NCI-H1694 (cell line): ENCODE results near the gene HSFX4.
"Not testable (repeated sequence)": the region's sequence is repeated elsewhere in the genome, so short reads cannot be mapped to it uniquely, and the experiment has no call there.

Source experiments
- DNase-seq: peaks from one replicate; lab custom pipeline; 2025; lab: John Stamatoyannopoulos, UW

Gene HSFX4

DNA sequence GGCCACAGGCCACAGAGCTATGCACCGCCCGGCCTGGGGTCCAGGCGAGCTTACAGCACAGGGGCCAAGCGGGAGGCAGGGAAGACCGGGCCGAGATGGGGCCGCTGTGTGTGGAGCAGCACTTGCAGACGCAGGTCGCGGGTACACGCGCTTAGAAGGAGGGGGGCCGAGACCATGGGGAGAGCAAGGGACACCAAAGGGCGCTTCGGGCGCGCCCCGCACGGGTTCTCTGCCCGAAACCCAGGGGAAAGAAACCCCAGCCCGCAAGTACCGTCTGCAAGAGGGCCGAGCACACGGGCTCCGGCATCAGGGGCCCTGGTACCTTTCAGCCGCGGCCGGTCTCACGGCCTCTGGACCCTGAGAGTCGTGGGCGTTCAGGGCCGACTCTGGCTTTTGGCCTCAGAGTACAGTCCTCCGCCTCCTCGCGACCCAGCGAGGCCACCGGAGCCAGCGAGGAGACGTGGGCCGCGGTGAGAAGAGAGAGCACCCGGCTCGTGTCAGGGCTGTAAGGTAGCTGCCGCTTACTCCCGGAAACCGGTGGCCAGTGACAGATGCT, 8.6 kb downstream of the HSFX4 start:
- no peak for DNase-seq

DNA sequence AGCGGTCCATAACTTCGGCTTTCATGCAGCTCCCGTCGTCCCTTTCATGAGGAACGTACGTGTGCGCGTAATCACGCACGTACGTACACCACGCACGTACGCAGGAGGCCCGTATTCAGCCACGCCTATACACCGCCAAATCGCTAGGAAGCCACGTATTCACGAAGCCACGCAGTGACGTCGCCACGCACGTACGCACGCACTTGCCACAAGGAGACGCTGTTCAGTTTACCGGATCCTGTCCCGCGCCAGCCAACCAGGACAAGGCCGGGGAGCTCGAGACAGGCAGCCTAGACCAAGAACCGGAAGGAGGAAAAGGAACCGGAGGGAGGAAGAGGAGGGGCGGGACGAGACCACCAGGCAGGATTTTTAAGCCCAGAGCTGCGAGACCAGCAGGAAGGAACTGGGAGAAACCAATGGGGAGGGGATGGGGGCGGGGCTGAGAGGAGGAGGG, 9.1 kb downstream of the HSFX4 start, which contains the start of gene EOLA2:
Gene EOLA2 (minus strand): TSS at position 65 of the 454 bp plus-strand sequence. CDS start 4,617 bp downstream, outside the sequence.
- peak; percentile 97 for DNase-seq

DNA sequence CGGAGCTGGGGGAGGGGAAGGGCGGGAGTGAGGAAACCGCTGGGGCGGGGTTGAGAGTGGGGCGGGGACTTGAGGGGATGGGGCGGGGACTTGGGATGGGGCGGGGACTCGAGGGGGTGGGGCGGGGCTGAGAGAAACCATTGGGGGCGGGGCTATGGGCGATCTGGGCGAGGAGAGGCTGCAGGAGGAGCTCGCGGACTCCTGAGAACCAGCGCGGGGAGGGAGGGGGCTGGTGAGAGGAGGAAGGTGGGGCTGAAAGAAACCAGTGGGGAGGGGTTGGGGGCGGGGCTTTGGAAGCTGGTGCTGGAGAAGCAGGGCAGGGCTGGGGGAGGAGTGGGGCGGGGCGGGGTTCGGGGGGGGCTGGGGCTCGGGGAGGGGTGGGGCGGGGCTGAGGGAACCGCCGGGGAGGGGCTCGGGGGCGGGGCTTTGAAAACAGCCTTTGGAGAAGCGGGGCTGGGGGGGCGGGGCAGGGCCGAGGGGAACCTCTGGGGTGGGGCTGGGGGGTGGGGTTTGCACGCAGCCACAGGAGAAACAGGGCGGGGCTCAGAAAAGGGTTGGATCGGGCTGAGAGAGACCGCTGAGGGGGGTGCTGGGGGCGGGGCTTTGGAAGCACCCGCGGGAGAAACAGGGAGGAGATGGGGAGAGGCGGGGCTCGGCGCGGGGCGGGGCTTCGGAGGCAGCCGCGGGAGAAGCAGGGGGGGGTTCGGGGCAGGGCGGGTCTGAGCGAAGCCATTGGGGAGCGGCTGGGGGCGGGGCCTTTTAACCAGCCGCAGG, 9.7 kb downstream of the HSFX4 start:
- peak; percentile 94 for DNase-seq

DNA sequence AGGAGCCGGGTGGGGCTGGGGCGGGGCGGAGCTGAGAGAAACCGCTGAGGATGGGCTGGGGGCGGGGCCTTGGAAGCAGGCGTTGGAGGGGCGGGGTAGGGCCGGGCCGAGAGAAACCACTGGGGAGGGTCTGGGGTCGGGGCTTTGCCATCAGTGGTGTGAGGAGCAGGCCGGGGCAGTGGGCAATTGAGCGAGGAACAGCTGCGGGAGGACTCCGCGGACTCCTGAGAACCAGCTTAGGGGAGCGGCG, 10.2 kb downstream of the HSFX4 start:
- DNase-seq, result no peak

DNA sequence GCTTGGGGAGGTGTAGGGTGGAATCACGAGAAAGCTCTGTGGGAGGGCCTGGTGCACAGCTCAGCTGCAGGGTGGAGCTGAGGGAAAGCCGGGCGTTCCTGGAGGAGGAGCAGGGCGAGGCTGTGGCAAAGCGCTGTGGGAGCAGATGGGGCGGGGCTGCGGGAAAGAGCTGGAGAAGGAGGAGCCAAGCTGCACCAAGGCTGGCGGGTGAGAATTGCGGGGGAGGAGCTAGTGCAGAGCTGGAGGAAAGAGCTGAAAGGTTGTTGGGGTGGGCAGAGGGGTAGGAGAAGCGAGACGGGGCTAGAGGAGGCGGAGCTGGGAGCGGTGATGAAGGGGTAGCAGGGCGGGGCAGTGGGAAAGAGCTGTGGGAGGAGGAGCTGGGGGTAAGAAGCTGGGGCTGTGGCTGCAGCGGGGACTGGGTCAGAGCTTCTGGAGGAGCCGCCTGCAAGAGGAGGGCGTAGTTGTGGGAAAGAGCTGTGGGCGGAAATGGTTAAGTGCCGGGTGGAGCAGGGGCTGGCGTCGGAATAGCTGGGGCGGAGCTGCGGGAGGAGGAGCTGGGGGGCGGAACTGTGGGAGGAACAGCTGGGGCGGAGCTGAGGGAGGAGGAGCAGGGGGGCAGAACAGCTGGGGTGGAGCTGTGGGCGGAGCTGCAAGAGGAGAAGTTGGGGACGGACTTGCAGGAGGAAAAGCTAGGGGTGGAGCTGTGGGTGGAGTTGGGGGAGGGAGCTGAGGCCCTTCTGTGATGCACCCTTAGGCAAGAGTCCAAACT, 10.7 kb downstream of the HSFX4 start:
- DNase-seq, result peak; percentile 93

DNA sequence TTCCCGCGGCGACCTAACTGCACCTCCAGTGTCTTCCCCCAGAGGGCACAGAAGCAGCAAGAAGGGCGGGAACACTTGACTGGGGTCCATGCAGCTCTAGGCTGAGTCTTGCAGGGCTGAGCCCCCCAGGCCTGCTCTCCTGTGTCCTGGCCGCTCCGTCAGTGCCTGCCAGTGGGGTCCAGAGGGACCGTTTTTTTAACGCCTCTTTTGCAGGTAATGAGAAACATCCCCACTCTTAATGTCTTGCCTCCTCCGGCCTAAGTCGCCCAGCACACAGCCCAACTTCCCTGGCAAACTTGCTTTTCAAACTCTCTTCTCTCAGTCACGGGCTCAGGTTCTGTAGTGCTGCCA, 11.3 kb downstream of the HSFX4 start:
- DNase-seq, result not testable (repeated sequence)

DNA sequence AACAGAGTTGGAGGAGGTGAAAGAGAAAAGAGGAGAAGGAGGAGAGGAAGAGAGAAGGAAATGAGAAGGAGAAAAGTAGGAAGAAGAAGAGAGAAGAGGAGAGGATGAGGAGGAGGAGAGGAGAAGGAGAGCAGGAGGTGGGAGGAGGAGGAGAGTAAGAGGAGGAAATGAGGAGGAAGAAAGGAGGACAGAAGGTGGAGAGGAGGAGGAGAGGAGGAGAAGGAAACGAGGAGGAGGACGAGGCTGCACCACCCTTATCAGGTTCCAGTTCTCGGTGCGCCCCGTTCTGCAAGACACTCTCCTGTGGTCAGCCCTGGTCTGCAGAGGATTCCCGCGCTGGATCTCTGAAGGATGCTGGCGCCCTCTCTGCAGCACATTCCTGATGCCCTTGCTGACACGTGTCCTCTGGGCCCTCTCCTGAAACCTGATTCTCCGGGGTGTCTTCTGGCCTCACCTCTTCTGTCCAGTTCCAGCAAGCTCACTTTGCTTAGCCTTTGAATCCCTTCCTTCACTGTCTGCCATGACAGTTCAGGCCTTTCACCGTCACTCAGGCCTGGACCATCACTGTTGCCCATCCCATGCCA, 15.8 kb downstream of the HSFX4 start:
- not testable (repeated sequence) for DNase-seq

DNA sequence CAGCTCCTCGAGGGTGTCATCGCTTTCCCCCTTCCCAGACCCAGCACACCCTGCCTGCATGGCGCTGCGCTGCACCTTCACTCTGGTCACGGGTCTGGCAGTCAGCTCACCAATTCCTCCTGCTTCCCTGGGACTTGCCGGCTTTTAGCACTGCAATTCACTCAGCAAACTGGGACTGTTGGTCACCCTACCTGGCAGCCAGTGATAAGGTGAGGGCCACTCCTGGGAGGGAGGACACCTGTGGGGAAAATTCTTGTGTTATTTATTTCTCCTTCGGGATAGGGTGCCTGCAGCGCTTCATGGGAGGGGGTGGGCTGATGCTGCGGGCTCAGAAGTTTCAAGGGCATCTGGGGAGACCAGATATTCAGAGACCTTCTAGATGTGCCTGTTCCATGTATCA, 16.4 kb downstream of the HSFX4 start:
- not testable (repeated sequence) for DNase-seq

DNA sequence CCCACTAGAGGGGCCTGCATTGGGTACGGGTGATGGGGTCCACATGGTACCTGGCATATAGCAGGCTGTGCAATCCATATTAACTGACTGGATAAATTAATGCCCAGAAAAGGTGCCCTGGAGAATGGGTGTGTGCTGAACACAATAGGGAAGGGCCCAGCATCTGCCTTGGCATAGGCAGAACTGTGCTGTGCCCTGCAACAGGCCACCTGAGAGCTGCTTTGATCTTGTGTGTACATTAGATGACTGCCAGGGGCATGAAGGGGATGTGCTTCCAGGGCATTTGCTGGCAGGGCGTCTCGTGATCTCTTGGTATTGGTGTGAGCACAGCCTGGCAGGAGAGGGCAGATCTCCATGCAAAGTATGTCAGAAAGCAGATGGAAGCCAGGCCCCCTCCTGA, 17.6 kb downstream of the HSFX4 start:
- DNase-seq, result not testable (repeated sequence)

DNA sequence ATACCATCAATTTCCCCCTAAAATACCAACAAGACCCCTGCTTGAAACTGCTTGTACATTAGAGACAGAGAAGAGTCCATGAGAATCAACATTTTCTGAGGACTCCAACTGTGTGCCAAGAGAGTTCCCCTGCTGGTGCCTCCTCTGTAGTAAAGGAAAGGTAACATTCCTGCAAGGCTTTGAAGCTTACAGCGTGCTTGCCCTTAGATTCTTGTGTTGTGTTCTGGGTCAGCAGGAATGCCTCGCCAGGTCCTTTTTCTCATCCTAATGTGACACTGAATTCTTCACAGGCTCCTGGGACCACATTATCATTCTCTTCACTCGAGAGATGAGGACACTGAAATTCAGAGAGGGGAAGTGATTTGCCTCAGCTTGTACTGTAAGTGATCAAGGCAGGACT, 18.6 kb downstream of the HSFX4 start:
- DNase-seq, result no peak

DNA sequence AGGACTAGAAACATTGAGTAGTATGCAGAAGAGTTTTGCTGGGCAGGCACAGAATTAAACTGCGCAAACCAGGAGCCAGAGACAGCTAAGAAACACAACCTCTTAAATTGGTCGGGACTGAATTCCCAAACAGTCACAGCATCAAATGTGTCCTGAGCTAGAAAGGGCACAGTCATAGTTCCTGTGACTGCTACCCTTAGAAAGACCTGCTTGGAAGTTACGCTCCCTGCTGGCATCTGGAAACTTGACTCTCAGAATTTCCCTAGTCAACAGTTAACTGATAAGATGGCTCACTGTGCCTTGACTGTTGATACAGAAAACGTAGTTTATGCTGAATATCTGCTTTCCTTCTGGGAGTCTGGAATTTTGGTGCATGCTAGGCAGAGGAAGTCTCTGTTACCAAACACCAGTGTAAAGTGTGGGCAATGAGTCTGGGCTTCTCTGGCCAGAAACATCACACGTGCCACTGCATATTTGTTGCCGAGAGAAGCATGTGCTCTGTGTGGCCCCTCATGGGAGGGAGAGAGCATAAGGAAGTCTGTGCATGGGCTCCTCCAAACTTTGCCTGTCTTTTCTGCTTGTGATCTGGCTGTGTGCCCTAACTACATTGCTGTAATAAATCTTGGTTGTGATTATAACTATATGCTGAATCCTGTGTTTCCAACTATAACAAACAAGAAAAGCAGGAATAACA, 20.5 kb downstream of the HSFX4 start:
- DNase-seq, result no peak

DNA sequence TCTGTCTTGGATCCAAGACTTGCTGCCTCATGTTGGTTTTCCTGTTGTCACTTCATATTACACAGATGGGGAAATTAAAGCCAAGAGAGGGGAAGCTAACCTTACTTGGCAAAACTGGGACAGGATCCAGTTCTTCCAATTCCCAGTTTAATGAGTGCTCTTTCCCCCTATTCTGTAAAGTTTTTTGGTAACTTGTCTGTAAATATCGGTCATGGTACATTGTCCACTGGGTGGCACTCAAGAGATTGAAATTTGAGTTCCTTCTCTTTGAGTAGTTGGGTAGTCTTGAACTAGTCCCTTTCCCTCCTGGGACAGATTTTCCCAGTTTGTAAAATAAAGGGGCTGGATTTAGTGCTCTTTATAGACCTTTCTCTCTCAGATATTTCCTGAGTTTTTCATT, 21.3 kb downstream of the HSFX4 start:
- peak; percentile 18 for DNase-seq

DNA sequence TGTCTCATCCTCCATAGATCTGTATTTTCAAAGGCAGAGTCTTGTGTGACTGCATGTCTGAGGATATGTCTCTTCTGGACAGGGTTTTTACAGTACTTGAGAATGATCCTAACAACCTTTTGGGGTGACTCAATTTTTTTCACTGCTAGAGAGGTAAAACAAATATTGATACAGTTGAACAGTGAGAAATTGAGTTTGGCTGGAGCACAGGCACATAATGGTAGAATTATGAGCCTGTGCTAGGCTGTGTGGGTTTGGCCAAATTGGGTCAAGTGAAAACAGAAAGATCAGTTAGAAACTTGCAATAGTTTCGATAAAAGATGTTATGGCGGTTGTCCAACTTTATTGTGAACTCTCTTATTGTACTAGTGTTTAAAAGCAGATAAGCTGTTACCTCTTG, 32.2 kb downstream of the HSFX4 start:
- DNase-seq, result no peak

DNA sequence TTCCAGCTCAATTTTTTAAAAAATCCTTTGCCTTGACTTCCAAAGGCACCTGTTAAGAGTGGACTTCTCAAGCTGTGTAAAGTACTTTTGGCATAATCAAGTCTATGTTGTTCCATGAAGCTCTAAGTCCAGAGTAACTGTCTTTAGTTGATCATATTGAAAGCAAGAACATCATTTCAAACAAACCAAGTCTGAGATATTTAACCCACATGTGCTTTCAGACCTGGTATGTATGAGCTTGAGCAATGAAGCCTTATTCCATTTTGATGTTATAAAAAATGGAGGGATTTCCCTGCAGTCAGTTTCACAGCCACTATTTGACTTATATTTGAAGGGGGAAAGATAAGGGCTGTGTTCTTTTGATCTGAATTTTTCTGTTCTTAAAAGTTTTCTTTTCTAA, 32.6 kb downstream of the HSFX4 start:
- DNase-seq, result no peak

DNA sequence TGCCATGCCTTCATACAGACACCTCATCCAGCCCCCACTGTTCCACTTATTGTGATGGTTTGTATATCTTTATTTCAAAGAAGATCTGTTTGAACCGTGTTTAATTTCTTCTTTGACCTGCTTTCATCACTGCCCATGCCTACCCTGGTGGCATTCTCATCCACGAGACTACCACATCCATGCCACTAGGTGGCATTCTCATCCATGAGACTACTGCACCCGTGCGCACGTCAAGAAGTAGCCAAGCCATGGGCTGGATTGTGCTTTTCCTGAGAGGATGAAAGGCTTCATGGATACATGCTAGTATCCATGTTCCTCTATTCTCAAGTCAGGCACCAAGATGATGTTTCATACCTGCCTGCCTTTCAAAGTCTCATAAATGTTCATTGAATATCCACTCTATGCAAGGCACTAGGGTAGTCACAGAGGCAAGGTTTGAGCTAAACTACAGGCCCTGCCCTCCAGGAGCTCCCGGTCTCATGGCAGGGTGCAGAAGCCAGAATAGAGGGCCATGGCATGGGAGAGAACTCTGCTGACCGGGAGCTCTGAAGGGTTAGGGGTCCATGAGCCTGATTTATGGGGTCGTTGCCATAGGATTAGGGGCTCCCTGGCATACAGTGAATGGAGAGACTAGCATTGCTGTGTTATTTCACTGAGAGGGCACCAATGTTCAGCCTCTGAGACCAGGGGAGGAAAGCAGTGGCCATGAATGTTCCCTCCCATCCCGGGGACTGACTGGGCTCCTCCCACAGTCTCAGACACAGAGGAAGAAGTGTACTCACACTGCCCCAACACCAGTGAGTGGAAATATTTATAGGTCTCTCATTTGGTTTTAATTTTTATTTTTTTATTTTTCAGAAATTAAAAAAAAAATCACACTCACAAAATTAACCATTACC, 33.7 kb downstream of the HSFX4 start:
- DNase-seq, result peak; percentile 56

DNA sequence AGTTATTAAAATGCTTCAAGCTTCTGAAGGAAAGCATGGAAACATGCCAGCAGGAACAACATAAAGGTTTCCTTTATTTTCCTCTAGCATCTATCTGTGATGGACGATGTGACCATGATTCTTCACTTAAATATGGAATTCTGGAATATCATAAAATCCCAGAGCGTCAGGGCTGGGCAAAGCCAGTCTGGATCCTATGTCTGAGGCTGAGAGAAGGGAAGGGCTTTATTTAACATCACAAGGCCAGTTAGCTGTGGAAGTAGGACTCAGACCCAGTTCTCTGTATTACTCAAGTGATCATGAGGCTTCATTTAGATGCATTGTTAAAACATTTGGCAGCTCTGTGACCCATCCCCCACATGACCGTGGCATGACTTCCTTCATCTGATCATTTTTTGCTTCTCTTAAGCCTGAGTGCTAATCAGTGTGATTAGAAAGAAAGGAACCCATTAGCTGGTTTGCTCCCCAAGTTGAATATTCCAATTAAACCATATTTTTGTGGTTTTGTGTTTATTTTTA, 49.8 kb downstream of the HSFX4 start:
- no peak for DNase-seq
